A172 (cell line): Measurements from ENCODE around the gene GSTA4. TPM values are rescaled to one million over a fixed set of nuclear protein-coding genes. Genes with fewer than 3 reads are reported as not detected.

Experiments used
- DNase-seq: peaks from one replicate; pipeline ENCODE4 v3.0.0-alpha.2; 2015; ENCODE audit warnings: low spot score
- total RNA-seq: library from RNA; depleted of rRNA; stranded (reverse); fragments of >200 nt; shearing (Covaris generic); gene quantifications from 2 replicates; pipeline ENCODE4 v1.2.3, GENCODE V29; 2014; rRNA removed

The GSTA4 gene, protein sequence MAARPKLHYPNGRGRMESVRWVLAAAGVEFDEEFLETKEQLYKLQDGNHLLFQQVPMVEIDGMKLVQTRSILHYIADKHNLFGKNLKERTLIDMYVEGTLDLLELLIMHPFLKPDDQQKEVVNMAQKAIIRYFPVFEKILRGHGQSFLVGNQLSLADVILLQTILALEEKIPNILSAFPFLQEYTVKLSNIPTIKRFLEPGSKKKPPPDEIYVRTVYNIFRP
- 14.9 and 15.7 TPM in 2 replicates for total RNA-seq

DNA sequence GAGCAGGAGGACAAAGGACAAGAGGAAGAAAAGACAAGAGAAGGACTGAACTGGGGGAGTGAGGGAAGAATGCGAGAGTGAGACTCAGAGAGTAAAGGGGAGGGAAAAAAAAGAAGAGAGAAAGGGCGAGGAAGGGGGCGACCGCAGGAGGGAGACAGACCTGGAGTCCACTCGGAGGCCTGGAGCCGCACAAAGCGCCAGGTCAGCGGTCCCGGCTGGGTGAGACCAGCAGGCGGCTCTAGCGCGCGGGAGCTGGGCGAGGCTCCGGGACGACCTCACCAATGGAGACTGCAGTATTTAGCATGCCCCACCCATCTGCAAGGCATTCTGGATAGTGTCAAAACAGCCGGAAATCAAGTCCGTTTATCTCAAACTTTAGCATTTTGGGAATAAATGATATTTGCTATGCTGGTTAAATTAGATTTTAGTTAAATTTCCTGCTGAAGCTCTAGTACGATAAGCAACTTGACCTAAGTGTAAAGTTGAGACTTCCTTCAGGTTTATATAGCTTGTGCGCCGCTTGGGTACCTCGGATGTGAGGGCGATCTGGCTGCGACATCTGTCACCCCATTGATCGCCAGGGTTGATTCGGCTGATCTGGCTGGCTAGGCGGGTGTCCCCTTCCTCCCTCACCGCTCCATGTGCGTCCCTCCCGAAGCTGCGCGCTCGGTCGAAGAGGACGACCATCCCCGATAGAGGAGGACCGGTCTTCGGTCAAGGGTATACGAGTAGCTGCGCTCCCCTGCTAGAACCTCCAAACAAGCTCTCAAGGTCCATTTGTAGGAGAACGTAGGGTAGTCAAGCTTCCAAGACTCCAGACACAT is at the start of gene GSTA4:
GSTA4 (minus strand) TSS at position 196 of the 824 bp plus-strand sequence. CDS start 1,041 bp downstream, outside the sequence.
- DNase-seq: peak; percentile 95

DNA sequence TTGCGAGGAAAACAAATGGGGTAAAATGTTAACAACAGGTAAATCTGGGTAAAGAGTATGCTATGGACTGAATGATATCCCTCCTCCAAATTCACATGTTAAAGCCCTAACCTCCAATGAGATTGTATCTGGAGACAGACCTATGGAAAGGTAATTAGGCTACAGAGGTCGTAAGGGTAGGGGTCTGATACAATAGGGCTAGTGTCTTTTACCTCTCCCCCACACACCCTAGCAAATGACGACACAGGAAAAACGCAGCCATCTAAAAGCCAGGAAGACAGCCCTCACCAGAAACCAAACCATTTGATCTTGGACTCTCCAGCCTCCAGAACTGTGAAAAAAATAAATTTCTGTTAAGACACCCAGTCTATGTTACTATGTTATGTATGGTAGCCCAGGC is 49.5 kb upstream of the GSTA4 start:
- DNase-seq: no peak

DNA sequence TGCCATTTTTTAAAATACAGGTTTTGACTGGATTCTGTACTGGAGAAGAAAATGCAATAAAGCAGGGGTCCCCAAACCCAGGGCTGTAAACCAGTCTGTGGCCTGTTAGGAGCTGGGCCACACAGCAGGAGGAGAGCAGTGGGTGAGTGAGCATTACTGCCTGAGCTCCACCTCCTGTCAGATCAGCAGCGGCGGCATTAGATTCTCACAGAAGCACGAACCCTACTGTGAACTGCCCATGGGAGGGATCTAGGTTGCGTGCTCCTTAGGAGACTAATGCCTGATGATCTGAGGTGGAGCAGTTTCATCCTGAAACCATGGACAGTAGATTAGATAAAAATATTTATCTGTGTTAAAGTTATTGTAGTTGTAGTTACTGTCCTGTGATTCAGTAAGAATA is 49.0 kb upstream of the GSTA4 start:
- peak; percentile 68 for DNase-seq

DNA sequence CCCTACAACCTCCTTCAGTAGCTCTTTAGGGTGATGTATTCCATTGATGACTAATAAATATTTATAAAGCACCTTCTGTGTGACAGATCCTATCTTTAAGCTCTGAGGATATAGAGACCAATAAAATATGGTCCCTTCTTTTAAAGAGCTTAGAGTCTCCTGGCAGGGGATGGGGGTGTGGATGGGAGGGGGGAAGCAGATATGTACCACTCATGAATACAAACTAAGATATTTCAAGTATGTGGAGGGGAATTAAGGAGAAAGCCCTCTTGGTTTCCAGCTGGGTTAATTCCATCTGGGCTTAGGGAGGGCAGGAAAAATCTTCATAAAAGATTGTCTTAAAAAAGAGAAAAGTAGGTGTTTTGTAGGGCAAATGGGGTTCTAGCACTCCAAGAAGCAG is 48.5 kb upstream of the GSTA4 start:
- DNase-seq: peak; percentile 50

DNA sequence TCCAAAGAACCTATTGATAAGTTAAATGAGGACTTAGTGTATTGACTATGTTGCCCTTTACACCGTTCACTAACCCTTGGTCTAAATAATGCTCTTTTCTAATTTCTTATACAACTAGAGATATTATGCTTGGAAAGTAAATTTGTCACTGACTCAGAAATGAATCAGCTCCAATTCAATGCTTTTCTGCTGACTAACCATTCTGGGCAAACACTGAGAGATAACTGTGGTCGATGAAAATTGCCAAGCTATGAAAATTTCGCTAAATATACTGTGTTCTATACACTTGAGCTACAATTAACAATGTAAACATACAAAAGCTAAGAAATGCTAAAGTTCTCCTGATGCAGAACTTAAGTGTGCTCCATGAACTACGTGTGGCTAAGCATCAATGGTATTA is 47.0 kb upstream of the GSTA4 start:
- peak; percentile 79 for DNase-seq

DNA sequence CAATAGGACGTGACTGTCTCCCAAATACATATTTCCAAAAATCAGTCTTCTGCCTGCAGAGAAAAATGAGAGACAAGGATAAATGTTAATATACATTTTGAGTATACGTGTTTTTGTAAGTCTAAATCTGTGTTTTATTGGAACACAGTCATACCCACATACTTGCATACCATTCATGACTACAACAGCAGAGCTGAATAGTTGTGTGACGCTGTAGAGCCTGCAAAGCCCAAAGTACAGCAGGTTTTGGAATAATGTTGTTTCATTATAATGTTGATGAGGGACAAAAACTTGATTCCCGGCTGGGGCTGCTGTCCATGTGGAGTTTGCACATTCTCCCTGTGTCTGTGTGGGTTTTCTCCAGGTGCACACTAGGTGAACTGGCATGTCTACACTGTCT is 46.3 kb upstream of the GSTA4 start:
- peak; percentile 16 for DNase-seq

DNA sequence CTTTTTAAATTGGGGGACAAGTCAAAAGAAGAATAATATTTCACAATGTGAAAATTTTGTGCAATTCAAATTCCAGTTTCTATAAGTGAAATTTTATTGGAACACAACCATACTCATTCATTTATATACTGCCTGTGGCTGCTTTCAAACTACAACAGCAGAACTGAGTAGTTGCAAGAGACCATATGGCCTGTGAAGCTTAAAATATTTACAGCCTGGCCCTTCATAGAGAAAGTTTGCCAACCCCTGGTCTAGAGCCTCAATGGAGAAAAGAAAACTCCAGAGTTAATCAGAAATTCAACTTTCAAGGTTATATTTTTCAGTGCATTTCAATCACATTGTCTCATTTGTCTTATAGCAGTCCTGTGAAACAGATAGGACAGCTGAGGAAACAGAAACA is 43.5 kb upstream of the GSTA4 start:
- DNase-seq: no peak

DNA sequence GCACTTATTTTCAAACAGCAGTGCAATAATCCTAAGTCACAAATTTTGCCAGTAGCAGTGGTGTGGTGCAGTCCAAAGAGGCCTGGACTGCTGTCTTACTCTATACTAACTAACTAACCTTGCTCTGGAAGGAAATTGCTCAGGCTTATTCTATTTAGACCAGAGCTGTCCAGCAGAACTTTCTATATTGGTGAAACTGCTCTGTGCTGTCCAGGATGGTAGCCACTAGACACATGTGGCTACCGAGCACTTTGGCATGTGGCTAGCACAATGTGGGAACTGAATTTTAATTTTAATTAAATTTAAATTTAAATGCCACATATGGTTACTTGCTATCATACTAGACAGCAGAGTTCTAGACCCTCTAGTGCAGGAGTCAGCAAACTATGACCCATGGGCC is 43.1 kb upstream of the GSTA4 start:
- no peak for DNase-seq

DNA sequence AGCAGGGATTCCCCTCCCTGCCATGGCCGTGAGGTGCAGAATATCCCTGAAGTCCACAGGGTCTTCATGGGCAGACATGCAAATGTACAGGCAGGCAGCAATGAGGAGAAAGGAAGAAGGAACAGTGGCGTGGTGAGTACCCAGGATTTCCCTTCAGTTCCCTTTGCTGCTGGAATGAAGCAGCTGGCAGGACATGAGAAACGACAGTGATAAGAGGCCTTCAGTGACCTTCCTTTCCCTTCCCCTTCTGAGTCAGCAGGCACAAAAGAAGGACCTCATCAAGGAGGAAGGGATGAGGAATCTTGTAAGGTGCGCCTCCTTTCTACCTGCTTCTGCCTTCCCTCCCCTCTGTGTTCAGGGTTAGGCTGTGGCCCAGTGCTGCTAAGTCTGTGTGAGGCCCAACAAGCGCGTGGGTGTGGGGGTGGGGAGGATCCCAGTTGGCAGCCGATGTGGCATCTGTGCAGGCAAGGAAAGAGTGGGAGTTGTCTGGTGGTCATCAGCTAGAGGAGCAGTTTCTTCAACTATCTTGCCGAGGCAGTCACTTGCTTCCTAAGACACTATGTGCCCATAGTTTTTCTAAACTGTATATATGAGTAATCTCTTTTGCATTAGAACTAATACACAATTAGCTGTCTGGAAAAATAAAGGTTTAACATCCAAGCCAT is 40.6 kb upstream of the GSTA4 start:
- DNase-seq: no peak

DNA sequence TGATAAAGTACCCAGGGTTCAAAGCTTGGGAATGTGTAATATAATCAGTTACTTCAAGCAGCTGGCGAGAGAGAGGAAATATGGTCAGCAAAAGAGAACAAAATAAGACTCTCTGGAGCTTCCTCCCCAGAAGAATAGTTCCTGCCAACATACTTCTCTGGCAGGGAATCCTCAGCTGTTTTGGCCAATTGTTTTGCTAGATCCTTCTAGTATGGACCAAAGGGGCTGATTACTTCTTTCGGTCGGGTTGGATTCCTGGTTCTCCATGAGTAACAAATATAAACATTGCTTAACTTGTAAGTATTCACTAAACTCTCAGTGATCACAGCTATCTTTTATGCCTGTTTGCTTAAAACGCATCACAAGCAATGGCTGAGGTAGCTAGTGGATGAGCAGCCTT is 38.7 kb upstream of the GSTA4 start:
- no peak for DNase-seq

DNA sequence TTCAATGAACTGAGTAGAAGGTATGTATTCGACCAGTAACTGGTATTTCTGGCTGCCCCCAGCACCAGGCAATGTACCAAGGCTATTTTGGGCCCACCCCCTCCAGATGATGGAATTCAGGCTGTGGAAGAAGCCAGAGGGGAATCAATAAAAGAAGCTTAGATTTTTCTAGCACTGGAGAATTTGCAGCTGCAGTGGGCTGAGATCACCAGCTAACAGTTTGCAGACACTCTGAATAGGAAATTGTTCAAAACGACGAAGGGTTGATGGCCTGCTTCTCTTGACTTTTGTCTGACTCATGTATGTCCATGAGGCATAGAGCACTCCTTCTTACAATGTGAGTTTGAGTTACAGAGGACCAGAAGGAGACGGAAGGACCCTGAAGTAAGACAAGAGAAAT is 37.8 kb upstream of the GSTA4 start:
- DNase-seq: no peak

DNA sequence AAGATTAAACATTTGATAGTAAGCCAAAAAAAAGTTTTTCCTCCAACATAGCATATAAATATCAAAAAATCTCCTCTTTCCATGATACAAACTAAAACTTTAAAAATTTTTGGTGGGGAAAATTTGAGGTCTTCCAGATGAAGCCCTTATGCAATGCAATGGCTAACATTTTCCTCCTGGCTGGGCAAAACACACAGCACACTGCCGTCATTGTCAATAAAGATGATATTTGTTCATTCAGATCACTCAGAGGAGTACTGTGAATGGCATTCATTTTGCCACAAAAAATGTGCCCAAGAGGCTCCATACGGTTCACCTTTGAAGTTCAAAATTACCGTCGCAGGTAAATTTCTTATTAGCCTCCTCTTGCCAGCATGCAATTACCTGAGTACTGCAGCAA is 36.2 kb upstream of the GSTA4 start:
- no peak for DNase-seq

DNA sequence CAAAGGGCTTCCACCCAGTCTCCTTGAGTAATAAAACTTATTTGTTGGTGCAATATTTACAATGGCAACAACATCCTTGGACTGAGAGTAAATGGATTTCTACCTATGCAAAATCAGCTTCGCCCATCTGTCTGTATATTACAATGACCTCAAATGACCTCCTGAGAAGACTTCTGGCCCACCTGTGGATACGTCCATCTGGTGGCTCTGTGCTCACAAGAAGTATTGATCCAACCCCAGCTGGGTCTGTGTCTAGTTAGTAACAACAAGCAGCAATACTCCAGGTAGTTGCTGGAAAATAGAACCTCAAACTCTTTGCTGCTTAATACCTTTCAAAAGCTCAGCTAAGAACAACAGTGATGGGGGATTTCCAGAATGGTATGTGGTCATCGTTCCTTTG is 34.7 kb upstream of the GSTA4 start:
- DNase-seq: no peak

DNA sequence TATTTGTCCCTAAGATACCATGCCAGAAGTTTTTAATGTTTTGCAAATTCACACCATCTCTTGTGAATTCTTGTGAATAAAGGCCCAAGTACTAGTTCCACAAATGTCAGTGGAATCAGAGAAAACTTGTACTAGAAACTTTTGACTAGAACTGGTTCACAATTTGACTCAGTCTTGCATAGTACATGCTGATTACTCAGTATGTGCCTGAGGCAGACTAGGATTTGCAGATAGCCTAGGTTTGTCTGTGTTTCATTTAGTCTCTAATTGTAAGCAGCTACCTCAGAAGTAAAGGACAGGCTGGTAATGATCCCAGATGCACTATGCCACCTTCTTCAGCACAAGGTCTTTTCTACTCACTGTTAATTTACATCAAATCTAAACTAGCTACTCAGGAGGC is 34.2 kb upstream of the GSTA4 start:
- DNase-seq: no peak

DNA sequence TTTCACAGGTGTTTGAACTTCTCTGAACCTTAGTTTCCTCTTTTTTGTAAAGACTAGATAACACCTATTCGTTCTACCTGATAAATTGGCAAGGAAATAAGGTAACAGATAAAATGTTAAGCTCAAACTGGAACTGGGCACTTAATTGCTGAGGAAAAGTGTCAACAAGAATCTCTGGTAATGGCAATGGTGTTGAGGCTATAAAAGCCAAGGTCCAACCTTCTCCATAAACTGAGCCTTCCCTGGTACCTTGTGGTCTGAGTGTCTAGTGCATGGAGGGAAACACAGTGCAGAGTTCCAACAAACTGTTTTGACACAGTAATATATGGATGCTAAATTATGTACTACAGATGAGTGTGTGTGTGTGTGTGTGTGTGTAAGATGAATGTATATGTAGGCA is 33.4 kb upstream of the GSTA4 start:
- DNase-seq: no peak

DNA sequence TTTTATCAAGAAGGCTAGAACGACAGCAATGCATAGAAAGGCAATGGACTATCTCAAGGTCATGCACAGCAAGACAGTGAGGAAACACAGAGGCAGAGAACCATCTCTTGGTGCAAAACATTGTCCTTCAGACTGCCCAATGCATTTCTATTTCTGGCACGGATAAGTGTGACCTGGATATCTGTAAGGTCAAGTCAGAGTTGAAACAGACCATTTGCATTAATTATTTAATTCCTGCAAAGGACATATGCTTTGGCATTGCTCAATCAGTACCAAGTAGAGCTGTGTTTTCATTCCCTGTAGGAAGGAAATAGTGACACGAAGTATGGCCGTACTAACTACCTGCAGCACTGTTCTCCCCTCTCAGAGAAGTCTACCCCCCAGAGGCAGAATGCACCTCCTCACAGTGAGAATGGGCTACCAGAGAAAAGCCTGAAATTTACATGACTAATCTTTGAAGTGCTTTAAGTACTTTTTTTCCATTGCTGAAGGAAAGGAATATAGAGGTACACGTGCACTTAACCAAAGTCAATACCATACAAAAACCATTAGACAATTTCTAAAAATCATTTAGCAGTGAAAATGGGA is 32.1 kb upstream of the GSTA4 start:
- no peak for DNase-seq

DNA sequence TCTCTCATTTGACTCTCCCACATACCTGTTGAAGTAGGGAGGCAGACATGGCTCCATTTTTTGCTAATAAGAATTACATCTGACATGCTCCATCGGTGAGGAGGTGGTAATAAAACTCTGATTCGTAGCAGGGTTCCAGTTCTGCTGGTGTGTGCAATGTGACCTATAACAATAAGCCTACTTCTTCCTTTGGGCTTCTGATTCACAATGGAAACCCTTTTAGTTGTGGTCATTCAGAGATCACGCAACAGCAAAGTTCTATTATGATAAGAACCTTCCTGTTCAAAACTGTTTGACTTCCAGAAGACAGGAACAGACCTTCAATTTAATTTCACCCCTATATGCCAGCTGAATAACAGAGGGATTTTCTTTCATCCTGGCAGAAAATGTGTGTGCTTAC is 31.4 kb upstream of the GSTA4 start:
- no peak for DNase-seq

DNA sequence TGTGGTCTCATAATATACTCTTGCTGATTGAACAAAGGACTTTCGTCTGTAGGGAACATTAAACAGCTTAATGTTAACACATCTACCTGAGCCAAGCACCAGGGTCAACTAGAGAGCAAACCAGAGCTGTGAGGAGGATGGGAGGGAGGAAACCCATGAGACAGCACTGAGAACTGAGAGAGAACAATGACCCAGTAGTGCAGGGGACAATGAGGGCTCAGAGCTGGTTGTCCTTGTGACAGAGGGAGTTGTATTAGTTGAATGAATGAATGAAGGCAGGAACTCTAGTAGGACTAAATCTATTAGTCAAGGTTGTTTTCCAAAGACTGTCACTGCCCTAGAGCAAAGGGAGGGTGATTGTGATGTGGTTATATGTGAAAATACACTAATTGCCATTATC is 28.2 kb upstream of the GSTA4 start:
- DNase-seq: no peak

DNA sequence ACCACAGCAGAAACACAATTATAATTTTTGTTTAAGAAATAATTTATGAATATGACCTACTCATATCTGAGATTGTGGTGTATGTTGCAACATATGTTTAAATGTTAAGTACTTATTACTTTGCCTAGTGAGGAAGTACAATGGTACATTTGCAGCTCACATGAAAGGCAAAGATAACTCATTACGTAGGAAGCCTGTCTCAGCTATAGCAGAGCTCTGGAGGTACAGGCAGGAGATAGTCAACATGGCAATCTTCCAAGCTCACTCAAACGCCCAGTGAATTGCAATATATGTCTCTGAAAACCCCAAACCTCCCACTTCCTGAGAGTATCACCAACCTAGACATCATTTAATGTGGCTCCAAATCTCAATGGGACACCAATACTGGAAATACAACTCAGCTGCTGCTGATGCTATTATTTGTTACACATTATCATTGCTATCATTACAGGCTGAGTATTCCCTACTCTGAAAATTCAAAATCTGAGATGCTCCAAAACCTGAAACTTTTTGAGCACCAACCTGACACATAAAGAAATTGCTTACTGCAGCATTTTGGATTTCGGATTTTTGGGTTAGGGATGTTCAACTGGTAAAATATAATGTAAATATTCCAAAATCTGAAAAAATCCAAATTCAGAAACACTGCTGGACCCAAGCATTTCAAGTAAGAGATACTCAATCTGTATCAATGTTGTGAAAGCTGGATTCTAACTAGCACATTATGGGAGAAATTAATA is 25.1 kb upstream of the GSTA4 start:
- no peak for DNase-seq

DNA sequence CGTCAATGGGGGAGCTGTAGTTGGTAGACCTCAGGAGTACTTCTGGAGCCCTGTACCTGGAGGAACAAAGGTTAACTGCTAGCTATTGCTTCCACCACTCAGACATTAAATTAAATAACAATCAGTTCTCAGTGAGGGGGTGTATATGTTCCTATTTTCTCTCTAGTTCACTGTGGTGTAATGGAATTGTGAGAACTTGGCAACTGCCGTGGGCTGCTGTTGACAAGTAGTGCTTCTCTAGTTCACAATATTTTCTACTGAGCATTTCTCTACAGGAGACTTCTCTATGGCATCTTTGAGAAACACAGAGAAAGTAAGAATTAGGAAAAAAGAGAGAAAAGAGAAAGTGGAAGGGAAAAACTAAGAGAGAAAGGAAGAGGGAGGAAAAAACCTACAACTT is 23.4 kb upstream of the GSTA4 start:
- no peak for DNase-seq

DNA sequence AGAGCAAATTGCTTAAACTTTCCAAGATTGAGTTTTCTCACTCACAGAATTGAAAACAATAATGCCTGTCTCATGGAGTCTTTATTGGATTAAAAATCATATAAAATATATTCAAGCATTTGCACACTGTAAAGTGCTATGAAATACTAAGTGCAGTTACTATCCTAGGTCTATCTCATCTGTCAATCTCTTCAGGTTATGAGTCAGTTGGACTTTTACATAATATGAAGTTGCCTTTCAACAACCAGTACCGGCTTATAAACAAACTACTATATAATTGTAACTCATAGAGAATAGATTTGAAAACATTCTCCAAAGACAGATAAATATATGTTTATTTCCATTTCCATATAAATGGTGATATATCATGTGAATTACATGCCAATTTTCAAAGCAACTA is 20.4 kb upstream of the GSTA4 start:
- DNase-seq: no peak

DNA sequence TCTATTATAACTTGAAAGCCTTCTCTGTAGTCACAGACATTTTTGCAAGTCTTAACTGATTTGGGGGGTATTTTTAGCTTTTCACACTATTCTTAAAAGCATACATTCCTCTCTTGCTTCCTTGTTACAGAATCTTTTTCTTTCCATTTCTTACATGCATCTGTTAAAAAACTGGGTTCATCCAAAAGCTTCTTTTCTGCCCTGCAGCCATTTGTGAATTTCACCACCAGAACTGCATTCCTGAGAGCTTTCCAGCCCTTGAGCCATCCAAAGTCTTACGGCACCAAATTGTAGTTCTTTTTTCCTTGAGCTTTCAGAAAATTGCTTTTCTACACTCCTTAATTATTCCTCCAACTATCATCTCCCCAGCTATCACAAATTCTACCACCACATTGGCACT is 19.7 kb upstream of the GSTA4 start:
- no peak for DNase-seq
